ENCODE results near the gene IQCH.

DNA sequence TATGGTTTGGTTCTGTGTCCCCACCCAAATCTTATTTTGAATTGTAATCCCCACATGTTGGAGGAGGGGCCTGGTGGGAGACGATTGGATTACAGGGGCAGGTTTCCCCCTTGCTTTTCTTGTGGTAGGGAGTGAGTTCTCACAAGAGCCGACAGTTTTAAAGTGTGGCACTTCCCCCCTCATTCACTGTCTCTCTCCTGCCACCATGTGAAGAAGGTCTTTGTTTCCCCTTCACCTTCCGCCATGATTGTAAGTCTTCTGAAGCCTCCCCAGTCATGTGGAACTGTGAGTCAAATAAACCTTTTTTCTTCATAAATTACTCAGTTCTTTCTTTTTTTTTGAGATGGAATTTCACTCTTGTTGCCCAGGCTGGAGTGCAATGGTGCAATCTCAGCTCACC is 124.9 kb downstream of the IQCH start:
- TF ChIP-seq, protein P1, sequence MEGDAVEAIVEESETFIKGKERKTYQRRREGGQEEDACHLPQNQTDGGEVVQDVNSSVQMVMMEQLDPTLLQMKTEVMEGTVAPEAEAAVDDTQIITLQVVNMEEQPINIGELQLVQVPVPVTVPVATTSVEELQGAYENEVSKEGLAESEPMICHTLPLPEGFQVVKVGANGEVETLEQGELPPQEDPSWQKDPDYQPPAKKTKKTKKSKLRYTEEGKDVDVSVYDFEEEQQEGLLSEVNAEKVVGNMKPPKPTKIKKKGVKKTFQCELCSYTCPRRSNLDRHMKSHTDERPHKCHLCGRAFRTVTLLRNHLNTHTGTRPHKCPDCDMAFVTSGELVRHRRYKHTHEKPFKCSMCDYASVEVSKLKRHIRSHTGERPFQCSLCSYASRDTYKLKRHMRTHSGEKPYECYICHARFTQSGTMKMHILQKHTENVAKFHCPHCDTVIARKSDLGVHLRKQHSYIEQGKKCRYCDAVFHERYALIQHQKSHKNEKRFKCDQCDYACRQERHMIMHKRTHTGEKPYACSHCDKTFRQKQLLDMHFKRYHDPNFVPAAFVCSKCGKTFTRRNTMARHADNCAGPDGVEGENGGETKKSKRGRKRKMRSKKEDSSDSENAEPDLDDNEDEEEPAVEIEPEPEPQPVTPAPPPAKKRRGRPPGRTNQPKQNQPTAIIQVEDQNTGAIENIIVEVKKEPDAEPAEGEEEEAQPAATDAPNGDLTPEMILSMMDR (IDR thresholded peaks at IDR 0.05), result no peak
- TF ChIP-seq YY1 (IDR thresholded peaks at IDR 0.05; ENCODE audit: low read depth) (no peak), ELF1 (IDR thresholded peaks at IDR 0.05) (no peak), NFIC (IDR thresholded peaks at IDR 0.05; ENCODE audit: borderline replicate concordance) (no peak)
- TF ChIP-seq, protein P2, sequence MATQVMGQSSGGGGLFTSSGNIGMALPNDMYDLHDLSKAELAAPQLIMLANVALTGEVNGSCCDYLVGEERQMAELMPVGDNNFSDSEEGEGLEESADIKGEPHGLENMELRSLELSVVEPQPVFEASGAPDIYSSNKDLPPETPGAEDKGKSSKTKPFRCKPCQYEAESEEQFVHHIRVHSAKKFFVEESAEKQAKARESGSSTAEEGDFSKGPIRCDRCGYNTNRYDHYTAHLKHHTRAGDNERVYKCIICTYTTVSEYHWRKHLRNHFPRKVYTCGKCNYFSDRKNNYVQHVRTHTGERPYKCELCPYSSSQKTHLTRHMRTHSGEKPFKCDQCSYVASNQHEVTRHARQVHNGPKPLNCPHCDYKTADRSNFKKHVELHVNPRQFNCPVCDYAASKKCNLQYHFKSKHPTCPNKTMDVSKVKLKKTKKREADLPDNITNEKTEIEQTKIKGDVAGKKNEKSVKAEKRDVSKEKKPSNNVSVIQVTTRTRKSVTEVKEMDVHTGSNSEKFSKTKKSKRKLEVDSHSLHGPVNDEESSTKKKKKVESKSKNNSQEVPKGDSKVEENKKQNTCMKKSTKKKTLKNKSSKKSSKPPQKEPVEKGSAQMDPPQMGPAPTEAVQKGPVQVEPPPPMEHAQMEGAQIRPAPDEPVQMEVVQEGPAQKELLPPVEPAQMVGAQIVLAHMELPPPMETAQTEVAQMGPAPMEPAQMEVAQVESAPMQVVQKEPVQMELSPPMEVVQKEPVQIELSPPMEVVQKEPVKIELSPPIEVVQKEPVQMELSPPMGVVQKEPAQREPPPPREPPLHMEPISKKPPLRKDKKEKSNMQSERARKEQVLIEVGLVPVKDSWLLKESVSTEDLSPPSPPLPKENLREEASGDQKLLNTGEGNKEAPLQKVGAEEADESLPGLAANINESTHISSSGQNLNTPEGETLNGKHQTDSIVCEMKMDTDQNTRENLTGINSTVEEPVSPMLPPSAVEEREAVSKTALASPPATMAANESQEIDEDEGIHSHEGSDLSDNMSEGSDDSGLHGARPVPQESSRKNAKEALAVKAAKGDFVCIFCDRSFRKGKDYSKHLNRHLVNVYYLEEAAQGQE (IDR thresholded peaks at IDR 0.05; ENCODE audit: low read depth, low read length), result no peak
